KMS-11 (cell line): ENCODE results near the gene NCOR2.

ENCODE experiments used
- H2AFZ ChIP-seq: fragments of 200-600 bp; sonication (generic); 2 replicates; pipeline ENCODE4 v1.6.1; 2016; ENCODE audit warnings: antibody characterized with exemption, mixed run types, low read depth
- H3K27ac ChIP-seq: fragments of 200-600 bp; sonication (generic); 2 replicates; pipeline ENCODE4 v1.6.1; 2016; ENCODE audit warnings: mild to moderate bottlenecking, mixed run types
- H3K27me3 ChIP-seq: fragments of 200-600 bp; sonication (generic); 2 replicates; pipeline ENCODE4 v1.6.1; 2017; ENCODE audit warnings: mild to moderate bottlenecking, low read depth, mixed run types, moderate library complexity; ENCODE audit not compliant: insufficient read depth
- H3K36me3 ChIP-seq: fragments of 200-600 bp; sonication (generic); 2 replicates; pipeline ENCODE4 v1.6.1; 2017; ENCODE audit warnings: mild to moderate bottlenecking, mixed run types; ENCODE audit not compliant: insufficient read depth
- H3K4me1 ChIP-seq: fragments of 200-600 bp; sonication (generic); 2 replicates; pipeline ENCODE4 v1.6.1; 2016; ENCODE audit warnings: mild to moderate bottlenecking, low read depth, mixed run types; ENCODE audit not compliant: poor library complexity, severe bottlenecking
- H3K4me2 ChIP-seq: fragments of 200-600 bp; sonication (generic); 2 replicates; pipeline ENCODE4 v1.7.0; 2016; ENCODE audit warnings: mild to moderate bottlenecking, mixed run types
- H3K4me3 ChIP-seq: fragments of 200-600 bp; sonication (generic); IDR thresholded peaks from 2 replicates; pipeline ENCODE4 v1.6.1; 2017; ENCODE audit warnings: low read depth, low read length, mixed read lengths; ENCODE audit not compliant: insufficient read depth
- H3K79me2 ChIP-seq: fragments of 200-600 bp; sonication (generic); 2 replicates; pipeline ENCODE4 v1.6.1; 2016; ENCODE audit warnings: low read depth, mixed run types; ENCODE audit not compliant: insufficient read depth
- H3K9ac ChIP-seq: fragments of 200-600 bp; sonication (generic); 2 replicates; pipeline ENCODE4 v1.6.1; 2016; ENCODE audit warnings: mild to moderate bottlenecking, mixed run types
- H4K20me1 ChIP-seq: fragments of 200-600 bp; sonication (generic); 2 replicates; pipeline ENCODE4 v1.6.1; 2016; ENCODE audit warnings: mild to moderate bottlenecking, mixed run types; ENCODE audit not compliant: insufficient read depth
- CTCF ChIP-seq: fragments of 200-600 bp; sonication (generic); conservative IDR thresholded peaks from 2 replicates; pipeline ENCODE4 v1.6.1; 2017; ENCODE audit warnings: low read depth, mild to moderate bottlenecking, antibody characterized with exemption, low read length, moderate library complexity, mixed read lengths

NCOR2 gene

GRCh38 chr12:124538194-124539082 is 29.0 kb downstream of the NCOR2 start:
- H3K4me2 ChIP-seq = no peak overlapping the region
- no peak overlapping the region for H2AFZ ChIP-seq
- peaks cover 37% of the 10 kb centered on the region; the same call in 1 of the 2 replicates for H3K79me2 ChIP-seq
- TF ChIP-seq CTCF = no peak
- H3K4me3 ChIP-seq = no peak overlapping the region
- no peak overlapping the region for H3K27ac ChIP-seq
- no peaks in the 10 kb centered on the region for H4K20me1 ChIP-seq
- H3K4me1 ChIP-seq = peaks cover 11% of the 10 kb centered on the region
- H3K27me3 ChIP-seq = no peaks in the 10 kb centered on the region
- H3K9ac ChIP-seq = no peak overlapping the region
- no peaks in the 10 kb centered on the region for H3K36me3 ChIP-seq

- no peak overlapping the region for H3K27ac ChIP-seq
- no peak for TF ChIP-seq CTCF
- H2AFZ ChIP-seq = no peak overlapping the region
- H3K4me2 ChIP-seq = no peak overlapping the region
- H3K9ac ChIP-seq = no peak overlapping the region
- no peak overlapping the region for H3K4me3 ChIP-seq
- no peaks in the 10 kb centered on the region for H4K20me1 ChIP-seq
- H3K4me1 ChIP-seq = peaks cover 11% of the 10 kb centered on the region
- H3K79me2 ChIP-seq = peaks cover 37% of the 10 kb centered on the region; the same call in 1 of the 2 replicates
- H3K27me3 ChIP-seq = no peaks in the 10 kb centered on the region
- H3K36me3 ChIP-seq = no peaks in the 10 kb centered on the region
Measured at GRCh38 chr12:124537525-124538193, 29.8 kb downstream of the NCOR2 start.

GRCh38 chr12:124536641-124537040 is 30.8 kb downstream of the NCOR2 start:
- Histone ChIP-seq H3K4me3 (no peak overlapping the region), H3K27me3 (no peaks in the 10 kb centered on the region), H4K20me1 (no peaks in the 10 kb centered on the region), H3K36me3 (no peaks in the 10 kb centered on the region), H3K9ac (no peak overlapping the region), H3K27ac (no peak overlapping the region), H2AFZ (no peak overlapping the region), H3K79me2 (peaks cover 37% of the 10 kb centered on the region; the same call in 1 of the 2 replicates), H3K4me1 (peaks cover 11% of the 10 kb centered on the region), H3K4me2 (no peak overlapping the region)
- no peak for TF ChIP-seq CTCF

GRCh38 chr12:124534776-124535740 is 32.4 kb downstream of the NCOR2 start:
- Histone ChIP-seq H3K79me2 (peaks cover 36% of the 10 kb centered on the region; the same call in 1 of the 2 replicates), H3K27ac (no peak overlapping the region), H3K36me3 (no peaks in the 10 kb centered on the region), H3K4me2 (no peak overlapping the region), H3K4me1 (peaks cover 11% of the 10 kb centered on the region), H3K27me3 (no peaks in the 10 kb centered on the region), H3K9ac (no peak overlapping the region), H4K20me1 (no peaks in the 10 kb centered on the region), H3K4me3 (no peak overlapping the region), H2AFZ (no peak overlapping the region)
- TF ChIP-seq CTCF = no peak
